Cardiac fibroblast (primary cell): ENCODE data around the gene STX16.

Experiments
- DNase-seq, 2 donors: peaks; one replicate each; pipeline versions ENCODE4 v3.0.0 to v3.0.0-alpha.2; 2010; ENCODE audit warnings: low read depth in 2 of 2
- H3K4me3 ChIP-seq, 2 donors: replicated peaks in 1 of 2; 1 replicate in 1 of 2; 2 replicates in 1 of 2; pipeline ENCODE4 v1.5.1; 2011; ENCODE audit warnings: low read depth in 2 of 2, low read length in 2 of 2, mild to moderate bottlenecking in 2 of 2, moderate library complexity in 1 of 2
- CTCF ChIP-seq: IDR thresholded peaks from one replicate; pipeline ENCODE4 v1.5.1; 2011; ENCODE audit warnings: low read depth, mild to moderate bottlenecking, low read length, inconsistent platforms

The STX16 gene

GRCh38 chr20:58685988-58686387, 34.9 kb downstream of the STX16 start:
- TF ChIP-seq CTCF = no peak
- H3K4me3 ChIP-seq = no peak overlapping the region
- DNase-seq = no peak

- no peak for DNase-seq
- H3K4me3 ChIP-seq = no peak overlapping the region
Measured at GRCh38 chr20:58688414-58688813, 37.3 kb downstream of the STX16 start.

GRCh38 chr20:58688840-58689239, 37.8 kb downstream of the STX16 start:
- TF ChIP-seq CTCF = no peak
- DNase-seq = no peak
- no peak overlapping the region for H3K4me3 ChIP-seq

More at GRCh38 chr20:58688414-58688813, 37.3 kb downstream of the STX16 start:
- TF ChIP-seq CTCF = no peak

- peak; percentile 62 to 63 for DNase-seq
- no peak for TF ChIP-seq CTCF
Measured at GRCh38 chr20:58690396-58691135, 39.5 kb downstream of the STX16 start.

GRCh38 chr20:58691773-58692578, 40.9 kb downstream of the STX16 start:
- no peak for TF ChIP-seq CTCF
- no peak overlapping the region for H3K4me3 ChIP-seq
- DNase-seq = peak; percentile 63 to 64

More at GRCh38 chr20:58690396-58691135, 39.5 kb downstream of the STX16 start:
- H3K4me3 ChIP-seq = no peak overlapping the region

- peak; percentile 67 to 84 for DNase-seq
- no peak for TF ChIP-seq CTCF
- H3K4me3 ChIP-seq = peak within 1 kb of the TSS; percentile 43 to 51
Measured at GRCh38 chr20:58692579-58693225, 41.6 kb downstream of the STX16 start, which contains the start of gene NPEPL1. NPEPL1 (plus strand) TSS chr20:58692800; CDS start chr20:58692901, 101 bp downstream.
